HG03095 (cell line): ENCODE results near the gene FIGNL2.

Source experiments
- ATAC-seq: cut with Tn5 transposase; IDR thresholded peaks from one replicate; pipeline ENCODE4 v1.9.1; 2021; ENCODE audit warnings: moderate library complexity; ENCODE audit not compliant: unreplicated experiment

The FIGNL2 gene

DNA sequence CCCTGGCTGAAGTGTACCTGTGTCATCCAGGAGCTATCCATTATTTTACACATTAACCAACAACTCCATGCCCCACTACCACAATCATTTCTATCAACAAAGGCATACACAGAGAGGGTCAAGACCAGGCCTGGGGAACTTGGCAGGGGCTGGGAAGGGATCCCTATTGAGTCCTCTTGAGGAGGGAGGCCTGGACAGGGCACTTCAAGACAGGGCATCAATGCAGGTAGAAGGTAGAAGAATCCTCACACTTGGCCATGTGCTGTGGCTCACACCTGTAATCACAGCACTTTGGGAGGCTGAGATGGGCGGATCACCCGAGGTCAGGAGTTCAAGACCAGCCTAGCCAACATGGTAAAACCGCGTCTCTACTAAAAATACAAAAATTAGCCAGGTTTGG is 26.0 kb upstream of the FIGNL2 start:
- ATAC-seq: no peak

DNA sequence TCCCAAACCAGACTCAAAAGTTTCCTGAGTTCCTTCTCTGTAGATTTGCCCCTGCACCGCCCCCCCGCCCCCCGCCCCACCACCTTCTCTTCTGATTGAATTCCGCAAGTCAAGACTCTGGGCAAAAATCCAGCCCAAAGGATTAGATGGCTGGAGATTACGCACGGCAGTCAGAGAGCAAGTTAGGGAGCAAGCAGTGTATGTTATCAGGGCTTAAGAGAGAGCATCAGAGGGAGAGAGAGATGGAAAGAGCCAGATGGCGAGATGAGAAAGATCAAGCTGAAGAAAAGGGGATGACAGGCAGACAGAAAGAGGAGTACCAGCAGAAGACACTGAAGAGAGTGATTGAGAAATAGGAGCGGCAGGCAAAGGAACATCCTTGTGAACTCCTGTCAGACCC is 25.5 kb upstream of the FIGNL2 start:
- ATAC-seq: no peak

DNA sequence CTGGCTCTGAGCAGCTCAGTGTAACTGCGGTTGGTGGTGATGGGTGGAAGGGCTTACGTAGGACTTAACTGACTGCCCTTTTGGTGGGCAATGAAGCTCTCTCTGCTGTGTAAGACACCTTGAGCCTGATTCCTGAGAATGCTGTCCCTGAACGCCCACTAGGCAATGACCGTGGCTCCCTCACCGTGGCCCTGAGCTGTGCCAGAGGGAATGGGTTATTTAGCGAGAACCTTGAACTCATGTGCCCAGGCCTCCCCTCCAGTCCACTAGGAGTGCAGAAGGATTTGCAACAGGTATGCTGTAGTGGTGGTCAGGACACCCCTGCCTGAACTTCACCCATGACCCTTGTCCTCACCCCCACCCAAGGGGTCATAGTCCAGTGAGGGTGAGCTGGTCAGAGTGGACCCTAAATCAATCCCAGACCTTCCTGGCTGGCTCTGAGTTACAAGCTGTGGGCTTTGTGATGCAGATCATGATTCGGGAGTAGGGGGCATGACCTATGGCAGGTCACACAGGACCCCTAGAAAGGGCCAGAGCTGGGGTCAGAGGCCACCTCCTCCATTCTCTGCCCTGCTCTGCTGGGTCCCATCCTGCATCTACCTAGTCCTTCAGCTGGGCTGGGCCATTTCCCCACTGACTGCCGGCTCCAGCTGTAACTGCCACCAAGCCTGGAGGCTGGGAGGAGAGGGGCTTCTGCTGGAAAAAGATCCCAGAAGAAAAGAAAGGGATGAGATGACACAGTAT is 24.9 kb upstream of the FIGNL2 start:
- no peak for ATAC-seq

DNA sequence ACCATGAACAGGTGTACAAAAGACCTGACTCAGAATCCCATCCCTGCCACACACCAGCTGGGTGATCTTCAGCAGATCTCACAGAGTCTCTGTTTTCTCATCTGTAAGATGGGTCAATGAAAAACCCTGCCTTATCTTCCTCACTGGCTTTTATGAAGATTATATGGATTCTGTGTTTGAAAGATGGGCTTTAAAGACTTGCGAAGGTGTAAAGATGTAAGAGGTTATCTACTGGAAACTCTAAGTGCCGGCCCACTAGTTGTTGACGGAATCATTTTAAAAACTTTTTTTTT is 24.1 kb upstream of the FIGNL2 start:
- ATAC-seq: no peak

DNA sequence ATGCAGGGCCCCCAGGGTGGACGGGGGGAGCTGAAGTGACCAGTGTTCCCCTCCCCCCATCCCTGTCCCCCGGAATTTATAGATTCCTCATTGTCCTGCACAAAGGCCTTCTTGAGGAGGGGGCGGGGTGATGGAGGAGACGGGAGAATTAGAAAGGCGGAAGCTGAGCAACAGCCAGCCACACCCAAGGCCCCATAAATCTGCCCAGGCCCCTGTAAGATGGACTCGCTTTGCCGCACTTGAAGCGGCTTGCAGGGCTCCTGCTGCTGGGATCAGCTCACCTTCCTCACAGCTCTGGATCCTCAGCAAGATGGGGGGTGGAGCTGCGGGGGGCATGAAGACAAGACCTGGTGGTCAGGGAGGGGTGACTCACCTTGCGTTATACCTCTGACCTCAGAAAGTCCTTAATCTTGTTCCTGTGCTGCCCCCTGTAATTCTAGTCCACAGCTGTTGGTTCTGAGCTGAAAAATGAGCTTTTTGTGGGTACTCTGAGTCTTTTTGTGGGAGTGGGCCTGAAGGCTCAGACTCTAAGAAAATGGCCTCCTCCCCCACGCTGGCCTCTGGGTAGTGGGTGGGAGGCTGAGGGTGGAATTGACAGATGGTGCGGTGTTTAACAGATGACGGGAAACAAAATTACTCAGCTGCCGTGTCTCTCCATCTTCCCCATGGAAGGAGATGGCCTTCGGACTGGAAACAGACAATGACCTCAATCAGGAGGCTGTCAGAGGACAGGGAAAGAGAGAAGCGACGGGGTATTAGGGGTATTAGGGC is 23.6 kb upstream of the FIGNL2 start:
- no peak for ATAC-seq

DNA sequence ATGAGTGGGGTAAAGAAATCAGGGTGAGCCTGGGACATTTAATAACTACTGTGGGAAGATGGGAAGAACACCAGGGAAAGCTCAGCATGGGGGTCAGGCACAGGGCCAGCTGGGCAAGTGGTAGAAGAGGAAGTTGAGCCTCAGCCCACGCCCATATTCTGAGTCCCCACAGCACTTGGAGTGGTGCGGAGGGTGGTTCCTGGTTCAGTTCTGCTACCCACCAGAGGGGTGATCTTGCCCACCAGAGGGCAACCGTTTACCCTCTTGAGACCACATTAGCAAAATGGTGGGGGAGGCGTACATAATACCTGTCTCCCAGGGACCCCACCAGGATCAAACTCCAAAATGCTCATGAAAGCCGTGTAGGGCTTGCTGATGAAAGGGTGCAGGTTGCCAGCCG is 22.6 kb upstream of the FIGNL2 start:
- ATAC-seq: no peak

DNA sequence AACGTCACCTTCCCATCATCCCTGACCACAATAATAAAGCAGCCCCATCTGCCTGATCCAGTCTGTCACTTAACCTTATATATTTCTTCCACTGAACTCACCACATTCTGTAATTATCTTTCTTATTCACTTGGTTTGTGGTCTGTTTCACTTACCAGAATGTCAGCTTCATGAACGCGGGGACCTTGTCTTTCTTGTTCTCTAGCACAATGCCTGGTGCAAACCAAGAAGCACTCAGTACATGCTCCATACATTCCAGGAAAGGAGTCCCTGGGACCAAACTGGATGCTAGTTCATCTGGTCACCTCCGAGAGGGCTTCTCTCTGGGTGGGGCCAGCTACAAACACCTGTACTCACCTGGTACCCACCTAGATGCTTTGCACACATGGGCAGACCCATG is 22.0 kb upstream of the FIGNL2 start:
- no peak for ATAC-seq

DNA sequence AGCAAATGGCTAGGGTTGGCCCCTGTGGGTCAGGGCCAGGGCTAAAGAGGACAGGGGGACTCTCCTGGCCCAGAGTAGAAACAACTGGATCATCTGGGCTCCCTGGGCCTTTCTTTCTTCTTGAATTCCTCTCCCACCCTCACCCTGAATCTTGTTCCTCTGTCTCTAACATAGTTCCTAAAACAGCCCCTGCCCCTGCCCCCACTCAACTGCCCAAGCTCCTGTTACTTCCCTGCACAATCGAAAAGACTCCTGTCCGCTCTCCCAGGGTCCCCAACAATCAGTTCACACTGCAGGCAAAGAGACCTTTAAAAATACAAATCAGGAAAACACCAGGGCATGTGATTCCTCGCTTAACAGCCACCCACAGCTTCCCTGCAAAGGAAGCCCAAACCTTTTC is 21.4 kb upstream of the FIGNL2 start:
- ATAC-seq: no peak

DNA sequence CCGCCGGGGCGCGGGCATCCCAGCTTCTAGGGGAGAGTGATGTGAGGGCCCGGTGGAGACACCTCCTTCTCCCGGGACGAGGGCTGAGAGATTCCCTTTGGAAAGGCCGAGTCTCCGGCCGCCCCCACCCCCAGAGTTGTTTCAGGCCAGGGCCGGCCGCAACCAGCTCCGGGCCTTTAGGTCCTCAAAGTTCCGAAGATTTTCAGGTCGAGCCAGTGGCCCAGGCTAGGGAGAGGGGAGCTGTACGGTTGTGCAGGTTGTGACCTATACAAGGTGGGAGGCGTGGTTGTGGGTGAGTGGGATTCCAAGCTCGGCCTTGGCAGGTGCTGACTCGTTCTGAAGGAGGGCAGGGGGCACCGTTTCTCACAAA is 21.0 kb upstream of the FIGNL2 start:
- no peak for ATAC-seq

DNA sequence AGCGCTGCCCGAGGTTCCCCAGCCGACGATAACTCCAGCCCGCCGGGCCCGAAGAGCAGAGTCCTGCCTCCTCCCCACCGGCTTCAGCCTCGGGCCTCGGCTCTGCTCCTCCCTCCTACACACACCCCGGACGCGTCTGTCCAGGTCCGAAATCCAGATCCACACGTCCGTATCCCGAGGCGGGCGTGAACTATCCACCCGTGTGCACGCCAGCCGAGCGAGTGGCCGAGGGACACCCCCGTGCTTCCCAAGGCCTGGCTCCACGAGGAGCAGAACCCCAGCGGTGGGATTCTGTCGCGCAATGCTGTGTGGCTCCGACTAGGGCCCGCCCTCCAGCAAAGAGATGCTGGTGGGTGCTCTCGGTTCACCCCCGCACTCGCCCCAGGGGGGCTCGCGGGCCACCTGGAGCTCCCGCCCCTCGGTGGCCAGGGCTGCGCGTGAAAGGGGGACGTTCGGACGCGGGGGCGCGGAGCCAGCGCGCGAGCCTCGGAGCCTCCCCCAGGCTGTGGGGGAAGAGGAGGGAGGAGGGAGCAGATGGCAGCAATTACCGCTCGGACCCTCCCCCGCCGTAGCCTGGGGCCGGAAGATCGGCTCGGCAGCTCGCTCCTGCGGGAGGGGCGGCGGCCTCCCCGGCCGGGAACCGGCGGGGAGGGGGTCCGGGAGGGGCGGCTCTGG is 20.4 kb upstream of the FIGNL2 start:
- no peak for ATAC-seq

DNA sequence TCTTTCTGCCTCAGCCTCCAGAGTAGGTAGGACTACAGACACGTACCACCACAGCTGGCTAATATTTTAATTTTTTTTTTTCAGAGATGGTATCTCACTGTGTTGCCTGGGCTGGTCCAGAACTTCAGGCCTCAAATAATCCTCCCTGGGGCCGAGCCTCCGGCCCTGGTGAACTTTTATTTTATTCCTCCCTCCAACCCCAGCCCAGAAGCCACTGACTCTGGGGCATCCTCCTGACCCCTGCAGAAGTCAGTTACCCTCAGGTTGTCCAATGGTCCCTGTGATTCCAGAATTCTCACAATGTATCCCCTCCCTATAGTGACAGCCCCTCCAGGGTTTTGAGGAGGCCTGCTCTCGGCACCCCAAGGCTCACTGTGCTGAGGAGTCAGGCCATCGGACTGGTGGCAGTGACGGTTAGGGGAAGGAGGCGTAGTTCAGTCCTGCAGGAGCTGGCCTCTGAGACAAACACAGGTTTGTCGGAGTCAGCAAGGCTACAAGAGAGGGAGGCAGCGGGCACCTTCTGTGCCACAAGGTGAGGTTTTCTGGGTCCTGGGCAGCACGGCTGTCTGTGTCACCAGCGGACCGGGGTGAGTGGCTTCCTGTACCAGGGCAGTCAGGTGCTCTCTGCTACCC is 19.4 kb upstream of the FIGNL2 start:
- ATAC-seq: no peak

DNA sequence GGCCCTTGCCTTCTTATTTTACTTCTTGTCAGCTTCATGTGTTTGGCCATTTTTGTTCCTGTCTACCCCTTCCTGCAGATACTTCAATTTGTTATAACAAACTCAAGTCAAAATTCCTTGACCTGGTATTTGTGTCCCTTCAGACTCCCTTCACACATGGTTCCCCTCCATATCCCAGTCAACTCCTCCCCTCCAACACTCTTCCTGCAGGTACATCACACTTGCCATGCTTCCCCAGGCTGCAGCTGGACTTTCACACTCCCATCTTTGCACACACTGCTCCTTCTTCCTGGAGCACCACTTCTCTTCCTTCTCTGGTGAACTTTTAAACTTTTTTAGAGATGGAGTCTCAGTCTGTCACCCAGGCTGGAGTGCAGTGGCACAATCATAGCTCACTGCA is 18.9 kb upstream of the FIGNL2 start:
- ATAC-seq: no peak

DNA sequence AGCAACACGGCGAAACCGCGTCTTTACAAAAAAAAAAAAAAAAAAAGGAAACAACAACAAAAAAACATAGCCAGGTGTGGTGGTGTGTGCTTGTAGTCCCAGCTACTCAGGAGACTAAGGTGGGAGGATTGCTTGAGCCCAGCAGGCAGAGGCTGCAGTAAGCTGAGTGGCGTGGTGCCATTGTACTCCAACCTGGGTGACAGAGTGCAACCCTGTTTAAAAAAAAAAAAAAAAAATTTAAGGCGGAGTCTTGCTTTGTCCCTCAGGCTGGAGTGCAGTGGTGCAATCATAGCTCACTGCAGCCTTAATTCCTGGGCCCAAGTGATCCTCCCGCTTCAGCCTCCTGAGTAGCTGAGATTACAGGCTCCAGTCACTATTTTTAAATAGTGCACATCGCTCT is 18.2 kb upstream of the FIGNL2 start:
- ATAC-seq: no peak

DNA sequence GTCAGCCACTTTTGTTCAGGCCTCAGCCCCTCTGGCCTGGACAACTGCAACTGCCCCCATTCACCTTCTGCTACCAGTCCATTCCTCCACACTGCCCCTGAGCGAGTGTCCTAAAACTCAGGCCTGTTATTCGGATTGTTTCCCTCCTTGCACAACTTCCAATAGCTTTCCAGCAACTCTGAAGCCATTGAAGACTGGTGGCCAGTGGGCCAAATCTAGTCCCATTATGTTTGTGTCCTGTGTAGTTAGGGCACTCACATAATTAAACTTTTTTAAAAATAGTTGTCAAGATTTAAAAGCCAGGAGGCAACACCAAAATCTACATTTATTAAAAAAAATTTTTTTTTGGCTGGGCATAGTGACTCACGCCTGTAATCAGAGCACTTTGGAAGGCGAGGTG is 17.8 kb upstream of the FIGNL2 start:
- ATAC-seq: no peak

DNA sequence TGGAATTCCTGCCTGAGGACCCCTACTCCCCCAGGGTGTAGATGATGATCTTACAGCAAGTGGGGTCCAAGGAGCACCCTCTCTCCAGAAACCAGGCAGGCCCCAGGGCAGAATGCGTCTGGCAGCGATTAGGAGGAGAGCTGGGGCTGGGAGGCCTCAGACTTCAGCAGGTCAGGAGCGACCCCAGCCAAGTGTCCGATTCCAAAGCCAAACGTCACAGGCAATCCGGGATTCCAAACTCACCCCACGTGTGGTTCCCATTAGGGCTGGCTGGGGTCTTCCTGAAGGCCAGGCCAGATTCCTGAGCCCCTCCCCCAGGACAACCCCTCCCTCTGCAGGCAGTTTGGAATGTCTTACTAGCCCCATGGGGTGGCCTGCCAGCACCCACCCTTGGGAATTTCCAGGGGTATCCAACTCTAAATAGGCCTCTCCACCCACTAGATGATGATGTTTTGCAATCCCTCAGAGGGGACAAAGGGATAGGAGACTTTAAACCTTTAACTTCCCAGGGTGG is 17.3 kb upstream of the FIGNL2 start:
- ATAC-seq: no peak

DNA sequence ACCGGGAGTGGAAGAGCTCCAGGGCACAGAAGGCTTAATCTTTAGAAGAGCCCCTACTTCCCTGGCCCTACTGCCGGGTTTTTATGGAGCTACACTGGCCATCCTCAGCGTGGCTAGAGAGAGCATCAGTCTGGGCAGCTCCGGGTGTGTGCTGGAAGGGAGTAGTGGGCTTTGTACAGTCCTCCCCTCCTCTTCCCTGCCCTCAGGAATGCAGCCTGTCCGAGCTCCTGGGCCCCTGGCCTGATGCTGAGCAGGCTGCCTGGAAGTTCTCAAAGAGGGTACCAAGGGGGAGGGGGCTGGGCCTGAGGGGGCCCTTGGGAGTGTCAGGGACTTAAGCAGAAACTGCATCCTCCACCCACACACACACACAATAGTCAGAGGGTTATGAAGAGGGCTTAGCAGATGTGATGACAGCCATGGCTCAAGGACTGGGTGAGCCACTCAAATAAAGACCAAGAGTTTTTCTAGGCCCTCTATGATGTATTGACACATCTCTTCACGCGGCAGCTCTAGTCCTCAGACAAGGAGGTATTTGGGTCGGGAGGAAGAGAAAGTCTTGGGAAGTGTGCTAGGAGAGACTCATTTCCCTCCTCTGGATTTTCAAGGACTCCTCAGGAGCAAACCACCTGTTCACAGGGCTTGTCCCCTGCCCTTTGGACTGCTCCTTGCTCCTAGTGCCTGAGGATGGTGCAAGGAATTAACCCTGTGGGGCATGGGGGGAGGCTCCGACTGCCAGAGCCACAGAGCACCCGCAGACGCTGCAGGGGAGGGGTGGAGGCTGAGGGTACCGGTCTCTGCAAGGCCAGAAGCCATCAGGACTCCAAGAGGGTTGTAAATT is 16.5 kb upstream of the FIGNL2 start:
- ATAC-seq: no peak

DNA sequence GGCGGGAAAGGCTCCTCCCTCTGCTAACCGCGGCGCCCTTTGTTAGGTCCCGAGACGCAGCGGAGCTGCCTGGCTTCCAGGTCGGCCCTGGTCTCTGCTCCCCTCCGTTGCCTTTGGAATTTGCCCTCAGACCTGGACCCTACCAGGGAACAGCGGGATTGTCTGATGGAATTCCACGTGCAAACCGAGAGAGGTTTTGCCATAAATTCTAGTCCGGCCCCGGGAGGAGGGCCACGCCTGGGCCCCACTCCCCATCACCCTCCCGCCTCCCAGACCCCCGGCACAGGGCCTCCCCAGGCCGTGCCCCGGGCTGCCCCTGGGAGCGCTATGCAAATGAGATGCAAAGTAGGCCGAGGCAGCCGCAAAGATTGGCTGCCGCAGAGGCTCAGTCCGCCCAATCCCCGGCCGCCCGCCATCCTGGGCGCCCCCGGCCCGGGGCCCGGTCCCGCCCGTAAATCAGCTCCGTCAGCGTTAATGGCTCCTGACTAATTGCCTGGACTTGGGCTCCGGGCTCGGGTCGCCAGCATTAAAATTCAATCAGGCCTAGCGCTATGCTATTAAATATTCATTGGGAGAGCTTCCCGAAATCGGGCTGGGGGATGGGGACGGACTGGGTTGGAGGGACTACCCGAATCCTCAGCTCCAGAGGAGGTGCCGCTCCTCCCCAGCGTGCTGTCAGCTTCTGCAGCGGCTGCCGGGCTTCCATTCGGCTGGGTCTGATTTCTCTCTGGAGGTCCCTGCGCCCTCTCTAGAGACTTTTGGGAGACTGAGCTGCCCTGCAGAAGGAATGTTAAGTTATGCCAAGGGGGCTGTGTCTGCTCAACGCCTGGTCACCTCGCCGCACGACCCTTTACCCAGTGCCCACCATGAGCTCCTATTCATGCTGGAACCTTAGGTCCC is 15.7 kb upstream of the FIGNL2 start:
- ATAC-seq: no peak

DNA sequence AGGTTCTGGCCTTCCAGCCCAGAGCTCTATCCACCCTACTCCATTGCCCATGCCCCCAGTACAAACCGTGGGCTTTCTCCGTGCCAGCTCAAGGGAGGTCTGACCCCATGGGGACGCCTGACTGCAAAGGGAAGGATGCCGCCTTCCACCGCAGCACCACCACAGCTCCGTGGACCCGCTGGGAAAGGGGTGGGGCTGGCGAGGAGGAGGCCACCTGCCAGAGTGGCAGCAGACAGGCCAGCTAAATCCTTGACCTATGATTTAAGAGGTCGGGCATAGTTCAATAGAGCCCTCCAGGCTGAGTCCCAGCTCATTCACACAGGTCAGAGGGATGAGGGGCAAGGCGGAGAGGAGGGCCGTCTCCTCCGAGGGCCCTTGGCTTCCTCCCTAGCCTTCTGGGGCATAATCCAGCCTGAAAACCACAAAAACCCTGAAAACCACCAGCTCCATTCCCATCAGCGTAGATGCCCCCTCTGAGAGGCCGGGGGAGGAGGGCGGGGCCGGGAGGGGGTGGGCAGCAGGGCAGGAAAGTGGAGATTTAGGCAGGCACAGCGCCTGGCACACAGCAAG is 14.9 kb upstream of the FIGNL2 start:
- no peak for ATAC-seq

DNA sequence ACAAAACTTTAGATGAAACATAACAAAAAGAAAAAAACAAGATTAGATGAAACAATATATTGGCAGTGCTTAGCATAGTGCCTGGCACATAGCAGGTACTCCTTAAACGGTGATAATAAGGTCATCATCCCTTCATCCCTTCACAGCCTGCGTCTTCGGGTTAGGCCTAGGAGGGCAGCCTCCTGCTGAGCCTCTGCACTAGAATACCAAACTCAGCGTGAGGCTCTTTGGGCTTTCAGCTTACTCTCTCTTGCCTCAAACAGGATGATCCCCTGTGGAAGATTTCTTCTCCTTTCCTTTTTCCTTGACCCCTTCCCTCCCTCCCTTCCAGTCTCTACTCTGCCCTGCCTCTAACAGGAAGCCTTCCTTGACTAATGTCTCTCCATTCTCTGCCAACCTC is 14.4 kb upstream of the FIGNL2 start:
- ATAC-seq: no peak
